Activated CD4-positive, alpha-beta T cell treated with anti-CD3 and anti-CD28 coated beads, Interleukin-2, amount 10 ng/mL, durations not matched to agents 7 days and 5 days (primary cell): Measurements from ENCODE around the gene HSPH1. TPM values are rescaled to one million over a fixed set of nuclear protein-coding genes. Genes with fewer than 3 reads are reported as not detected.

Experiments used
- total RNA-seq, 2 experiments: library from RNA; stranded (reverse); gene quantifications; one replicate each; pipeline ENCODE4 v1.2.3, GENCODE V29; 2021

The HSPH1 gene
- total RNA-seq, 2 experiments from 2014 or later: 122 to 127 TPM

Other genes with a start within 250 kb of the HSPH1 start
- gene TEX26, start 229.2 kb downstream of the HSPH1 start, total RNA-seq: not detected
- gene B3GLCT, start 38.1 kb upstream of the HSPH1 start, total RNA-seq: 1 to 10 TPM; 4.7 to 5.4 TPM